ENCODE results near the gene ARSI.

DNA sequence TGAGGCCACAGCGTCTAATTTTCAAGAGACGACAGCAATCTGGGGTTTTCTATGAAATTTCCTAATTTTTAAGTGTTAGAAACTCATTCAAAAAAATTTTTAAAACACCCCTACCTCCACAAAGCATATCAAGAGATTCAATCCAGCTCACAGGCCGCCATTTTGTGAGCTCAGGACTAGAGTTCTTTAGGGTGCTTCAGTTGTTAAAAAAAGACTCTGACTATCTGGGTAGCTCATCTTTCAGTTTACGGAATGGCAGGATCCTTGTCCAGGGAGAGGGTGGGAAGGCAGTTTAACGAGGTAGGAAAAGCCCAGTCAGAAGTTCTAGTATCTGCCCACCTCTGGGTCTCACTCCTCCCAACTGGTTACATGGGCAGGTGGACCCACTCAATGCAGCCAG is 56.3 kb downstream of the ARSI start:
- TF ChIP-seq, protein P1, sequence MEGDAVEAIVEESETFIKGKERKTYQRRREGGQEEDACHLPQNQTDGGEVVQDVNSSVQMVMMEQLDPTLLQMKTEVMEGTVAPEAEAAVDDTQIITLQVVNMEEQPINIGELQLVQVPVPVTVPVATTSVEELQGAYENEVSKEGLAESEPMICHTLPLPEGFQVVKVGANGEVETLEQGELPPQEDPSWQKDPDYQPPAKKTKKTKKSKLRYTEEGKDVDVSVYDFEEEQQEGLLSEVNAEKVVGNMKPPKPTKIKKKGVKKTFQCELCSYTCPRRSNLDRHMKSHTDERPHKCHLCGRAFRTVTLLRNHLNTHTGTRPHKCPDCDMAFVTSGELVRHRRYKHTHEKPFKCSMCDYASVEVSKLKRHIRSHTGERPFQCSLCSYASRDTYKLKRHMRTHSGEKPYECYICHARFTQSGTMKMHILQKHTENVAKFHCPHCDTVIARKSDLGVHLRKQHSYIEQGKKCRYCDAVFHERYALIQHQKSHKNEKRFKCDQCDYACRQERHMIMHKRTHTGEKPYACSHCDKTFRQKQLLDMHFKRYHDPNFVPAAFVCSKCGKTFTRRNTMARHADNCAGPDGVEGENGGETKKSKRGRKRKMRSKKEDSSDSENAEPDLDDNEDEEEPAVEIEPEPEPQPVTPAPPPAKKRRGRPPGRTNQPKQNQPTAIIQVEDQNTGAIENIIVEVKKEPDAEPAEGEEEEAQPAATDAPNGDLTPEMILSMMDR (IDR thresholded peaks at IDR 0.05), result no peak
- TF ChIP-seq POLR2AphosphoS5 (IDR thresholded peaks at IDR 0.05; ENCODE audit: low read depth, low read length) (no peak), TAF1 (IDR thresholded peaks at IDR 0.05; ENCODE audit: borderline replicate concordance, low read depth, low read length) (no peak), FOSL2 (IDR thresholded peaks at IDR 0.05; ENCODE audit: borderline replicate concordance, low read depth) (no peak), SMC3 (IDR thresholded peaks at IDR 0.05; ENCODE audit: low read depth, low read length) (no peak), ELF1 (IDR thresholded peaks at IDR 0.05) (no peak)
- TF ChIP-seq, protein P2, sequence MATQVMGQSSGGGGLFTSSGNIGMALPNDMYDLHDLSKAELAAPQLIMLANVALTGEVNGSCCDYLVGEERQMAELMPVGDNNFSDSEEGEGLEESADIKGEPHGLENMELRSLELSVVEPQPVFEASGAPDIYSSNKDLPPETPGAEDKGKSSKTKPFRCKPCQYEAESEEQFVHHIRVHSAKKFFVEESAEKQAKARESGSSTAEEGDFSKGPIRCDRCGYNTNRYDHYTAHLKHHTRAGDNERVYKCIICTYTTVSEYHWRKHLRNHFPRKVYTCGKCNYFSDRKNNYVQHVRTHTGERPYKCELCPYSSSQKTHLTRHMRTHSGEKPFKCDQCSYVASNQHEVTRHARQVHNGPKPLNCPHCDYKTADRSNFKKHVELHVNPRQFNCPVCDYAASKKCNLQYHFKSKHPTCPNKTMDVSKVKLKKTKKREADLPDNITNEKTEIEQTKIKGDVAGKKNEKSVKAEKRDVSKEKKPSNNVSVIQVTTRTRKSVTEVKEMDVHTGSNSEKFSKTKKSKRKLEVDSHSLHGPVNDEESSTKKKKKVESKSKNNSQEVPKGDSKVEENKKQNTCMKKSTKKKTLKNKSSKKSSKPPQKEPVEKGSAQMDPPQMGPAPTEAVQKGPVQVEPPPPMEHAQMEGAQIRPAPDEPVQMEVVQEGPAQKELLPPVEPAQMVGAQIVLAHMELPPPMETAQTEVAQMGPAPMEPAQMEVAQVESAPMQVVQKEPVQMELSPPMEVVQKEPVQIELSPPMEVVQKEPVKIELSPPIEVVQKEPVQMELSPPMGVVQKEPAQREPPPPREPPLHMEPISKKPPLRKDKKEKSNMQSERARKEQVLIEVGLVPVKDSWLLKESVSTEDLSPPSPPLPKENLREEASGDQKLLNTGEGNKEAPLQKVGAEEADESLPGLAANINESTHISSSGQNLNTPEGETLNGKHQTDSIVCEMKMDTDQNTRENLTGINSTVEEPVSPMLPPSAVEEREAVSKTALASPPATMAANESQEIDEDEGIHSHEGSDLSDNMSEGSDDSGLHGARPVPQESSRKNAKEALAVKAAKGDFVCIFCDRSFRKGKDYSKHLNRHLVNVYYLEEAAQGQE (IDR thresholded peaks at IDR 0.05; ENCODE audit: low read depth, low read length), result no peak
- TF ChIP-seq, protein P3, sequence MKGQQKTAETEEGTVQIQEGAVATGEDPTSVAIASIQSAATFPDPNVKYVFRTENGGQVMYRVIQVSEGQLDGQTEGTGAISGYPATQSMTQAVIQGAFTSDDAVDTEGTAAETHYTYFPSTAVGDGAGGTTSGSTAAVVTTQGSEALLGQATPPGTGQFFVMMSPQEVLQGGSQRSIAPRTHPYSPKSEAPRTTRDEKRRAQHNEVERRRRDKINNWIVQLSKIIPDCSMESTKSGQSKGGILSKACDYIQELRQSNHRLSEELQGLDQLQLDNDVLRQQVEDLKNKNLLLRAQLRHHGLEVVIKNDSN (IDR thresholded peaks at IDR 0.05; ENCODE audit: borderline replicate concordance, low read depth), result no peak
